KG1 (cell line): ENCODE data around the gene GPR39.

Experiments used
- DNase-seq: peaks from one replicate; lab custom pipeline; 2025; lab: John Stamatoyannopoulos, UW

GPR39 gene

DNA sequence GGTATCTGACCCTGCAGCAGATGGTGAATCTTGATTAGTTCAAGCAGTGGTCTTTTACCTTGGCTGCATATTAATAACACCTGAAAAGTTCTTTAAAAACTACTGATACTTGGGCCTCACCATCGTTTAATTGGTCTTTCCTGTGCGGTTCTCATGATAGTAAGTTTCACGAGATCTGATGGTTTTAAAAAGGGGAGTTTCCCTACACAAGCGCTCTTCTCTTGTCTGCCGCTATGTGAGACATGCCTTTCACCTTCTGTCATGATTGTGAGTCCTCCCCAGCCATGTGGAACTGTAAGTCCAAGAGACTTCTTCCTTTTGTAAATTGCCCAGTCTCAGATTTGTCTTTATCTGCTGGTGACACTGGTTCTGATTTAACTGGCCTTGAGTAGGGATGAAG lies 151.1 kb downstream of the GPR39 start:
- DNase-seq: no peak

DNA sequence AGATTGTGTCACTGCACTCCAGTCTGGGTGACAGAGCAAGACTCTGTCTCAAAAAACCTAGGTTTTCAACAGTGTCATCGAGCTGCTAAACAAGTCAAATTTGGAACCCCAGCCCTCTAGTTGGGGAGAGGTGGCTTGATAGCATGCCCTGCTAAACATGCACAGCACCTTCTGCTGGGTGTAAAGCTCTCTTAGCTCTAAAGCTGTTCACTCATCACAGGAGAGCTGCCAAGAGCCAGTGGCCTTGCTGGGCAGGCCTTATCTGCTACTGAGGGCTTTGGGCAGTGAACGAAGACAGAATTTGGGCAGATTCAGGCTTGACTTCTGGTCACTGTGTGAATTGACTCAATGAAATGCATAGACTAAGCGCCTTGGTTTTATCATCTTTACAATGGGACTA lies 152.1 kb downstream of the GPR39 start:
- DNase-seq: no peak

DNA sequence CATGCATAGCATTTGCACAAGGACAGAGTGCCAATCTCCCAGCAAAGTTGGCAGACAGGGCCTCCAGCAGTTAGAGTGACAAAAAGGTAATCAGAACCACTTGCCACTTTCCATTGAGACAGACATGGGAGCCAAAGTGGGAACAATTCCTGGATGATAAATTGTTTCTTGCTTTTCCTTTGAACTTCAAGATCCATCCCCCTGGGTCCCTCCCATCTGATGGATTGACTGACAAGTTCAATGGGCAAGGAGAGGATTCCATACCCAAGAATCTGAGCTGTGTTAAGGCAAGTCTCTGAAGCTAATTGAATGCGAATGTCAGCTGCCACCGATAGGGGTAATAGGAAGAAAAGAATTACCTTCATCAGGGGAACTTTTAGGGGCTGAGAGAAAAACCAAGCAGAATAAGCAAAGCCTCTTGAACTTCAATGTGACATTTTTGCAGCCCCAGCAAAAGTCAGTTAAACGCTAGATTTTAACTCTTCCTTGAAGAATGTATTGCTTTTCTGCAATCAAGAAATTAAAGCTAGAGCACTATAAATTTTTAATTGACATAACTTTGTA lies 156.9 kb downstream of the GPR39 start:
- DNase-seq: no peak

DNA sequence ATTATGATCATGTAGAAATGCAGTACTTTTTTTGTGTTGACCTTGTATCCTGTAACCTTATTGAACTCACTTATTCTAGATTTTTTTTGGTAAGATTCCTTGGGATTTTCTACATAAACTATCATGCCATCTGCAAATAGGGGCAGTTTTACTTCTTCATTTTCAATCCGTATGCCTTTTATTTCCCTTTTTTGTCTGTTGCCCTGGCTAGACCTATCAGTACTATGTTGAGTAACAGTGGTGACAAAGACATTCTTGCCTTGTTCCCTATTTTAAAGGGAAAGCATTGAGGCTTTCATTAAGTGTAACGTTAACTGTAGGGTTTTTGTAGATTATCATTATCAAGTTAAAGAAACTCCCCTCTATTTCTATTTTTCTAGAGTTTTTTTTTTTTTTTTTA lies 161.1 kb downstream of the GPR39 start:
- peak; percentile 2 for DNase-seq

DNA sequence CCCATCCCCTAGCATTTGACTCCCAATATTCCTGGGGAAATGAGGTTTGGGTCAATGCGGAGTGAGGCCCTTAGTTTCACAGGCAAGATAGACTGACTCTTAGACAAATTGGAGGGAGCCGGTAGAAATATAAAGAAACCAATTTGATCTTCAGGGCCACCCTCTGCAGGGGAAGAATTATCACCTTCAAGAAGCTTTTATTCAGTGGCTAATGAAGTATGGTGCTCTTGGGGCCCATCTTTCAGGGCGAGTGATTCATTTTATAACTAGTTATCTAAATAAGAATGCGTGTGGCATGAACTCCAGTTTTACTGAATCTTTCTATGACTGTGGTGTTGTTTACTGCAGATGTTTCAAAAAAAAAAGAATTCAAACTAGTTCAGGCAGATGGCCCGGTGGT lies 165.0 kb downstream of the GPR39 start:
- DNase-seq: no peak

- no peak for DNase-seq
These were observed 165.6 kb downstream of the GPR39 start for GRCh38 chr2:132581991-132582738.

- no peak for DNase-seq
These were observed 167.2 kb downstream of the GPR39 start for GRCh38 chr2:132583666-132584360.

- no peak for DNase-seq
These were observed 168.6 kb downstream of the GPR39 start for GRCh38 chr2:132584976-132585817.

- DNase-seq: no peak
These were observed 169.5 kb downstream of the GPR39 start for GRCh38 chr2:132586101-132586511.

DNA sequence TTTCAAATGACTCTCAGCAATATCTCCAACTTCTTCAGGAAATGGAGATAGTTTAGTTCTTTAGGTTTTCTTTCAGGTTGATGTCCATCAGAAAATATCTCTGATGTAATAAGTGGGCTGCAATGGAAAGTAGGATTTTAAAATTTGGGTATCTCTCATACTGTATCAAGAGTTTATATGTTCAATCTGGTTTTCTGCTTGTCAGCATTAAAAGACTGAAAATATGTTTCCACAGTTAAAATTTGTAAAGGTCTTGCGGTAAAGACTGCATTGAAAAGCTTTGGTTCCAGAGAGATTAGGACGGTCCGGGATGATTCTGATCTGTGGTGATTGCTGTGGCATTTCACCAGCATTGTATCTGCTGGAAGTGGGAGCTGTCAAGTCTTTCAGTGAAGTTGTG lies 170.2 kb downstream of the GPR39 start:
- no peak for DNase-seq

GRCh38 chr2:132588576-132588975 lies 172.0 kb downstream of the GPR39 start:
- no peak for DNase-seq

DNA sequence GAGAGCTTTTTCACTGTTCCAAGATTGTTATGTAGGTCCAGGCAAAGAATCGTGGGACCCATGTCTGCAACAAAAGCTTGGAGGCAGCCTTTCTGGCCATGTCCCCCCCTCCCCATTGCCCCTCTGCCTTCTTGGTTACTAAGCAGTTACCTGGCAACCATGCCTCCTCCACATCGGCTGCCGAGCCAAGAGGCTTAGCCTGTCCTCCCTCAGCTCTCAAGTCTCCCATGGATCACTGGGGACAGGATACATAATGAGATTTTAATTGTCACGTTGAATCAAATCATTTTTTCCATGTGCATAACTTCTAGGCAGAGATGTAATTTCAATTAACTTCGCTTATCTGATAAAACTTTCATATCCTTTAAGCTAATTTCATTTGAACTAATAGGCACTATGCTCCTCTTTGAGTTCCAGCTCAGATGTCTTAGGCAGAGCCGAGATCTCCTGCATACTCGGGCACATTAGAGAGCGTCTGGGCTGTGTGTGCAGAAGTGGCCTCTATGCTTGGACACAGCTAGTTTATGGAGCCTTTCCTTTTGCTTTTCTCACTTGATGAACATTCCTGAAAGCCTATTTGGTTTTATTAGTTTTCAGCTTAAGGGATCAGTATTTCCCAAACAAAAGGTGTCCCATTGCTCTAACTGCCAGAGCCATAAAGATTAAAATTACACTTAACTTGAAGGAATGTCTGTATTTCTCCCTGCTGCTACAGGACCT lies 172.7 kb downstream of the GPR39 start:
- DNase-seq: no peak

DNA sequence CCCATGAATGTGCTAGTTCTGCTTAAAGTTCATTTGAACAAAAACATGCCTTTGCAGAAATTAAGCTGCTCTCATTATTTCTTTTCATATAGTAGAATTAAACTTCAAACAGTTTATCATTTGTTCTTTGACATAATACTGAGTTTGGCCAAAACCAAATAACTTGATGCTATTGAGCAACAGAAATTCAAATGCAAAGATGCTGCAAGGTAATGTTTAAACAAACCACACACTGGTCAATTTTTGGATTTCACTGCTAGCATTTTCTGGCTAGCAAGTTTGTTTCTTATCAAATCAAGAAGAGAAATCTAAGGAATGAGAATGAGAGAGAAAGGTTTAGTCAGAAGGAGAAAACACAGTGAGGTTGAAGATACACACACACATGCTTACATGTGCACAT lies 173.4 kb downstream of the GPR39 start:
- DNase-seq: no peak

DNA sequence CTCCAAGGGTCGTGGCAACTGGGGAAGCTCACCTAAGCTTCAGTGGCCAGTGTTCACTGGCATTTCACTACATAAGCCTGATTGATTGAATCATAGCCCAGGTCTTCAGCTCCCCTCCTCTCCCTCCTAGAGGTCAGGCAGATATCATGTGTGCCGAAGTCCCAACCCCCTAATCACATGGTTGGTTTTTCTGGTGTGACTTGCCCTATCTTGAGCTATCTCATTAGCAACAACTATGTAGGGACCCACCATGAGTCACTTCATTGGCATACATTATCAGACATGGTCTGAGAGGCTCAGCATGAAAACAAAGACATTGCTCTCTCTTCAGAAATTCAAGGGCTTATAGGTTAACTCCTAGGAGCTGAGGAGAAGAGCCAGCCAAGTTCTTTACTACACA lies 176.6 kb downstream of the GPR39 start:
- DNase-seq: no peak

DNA sequence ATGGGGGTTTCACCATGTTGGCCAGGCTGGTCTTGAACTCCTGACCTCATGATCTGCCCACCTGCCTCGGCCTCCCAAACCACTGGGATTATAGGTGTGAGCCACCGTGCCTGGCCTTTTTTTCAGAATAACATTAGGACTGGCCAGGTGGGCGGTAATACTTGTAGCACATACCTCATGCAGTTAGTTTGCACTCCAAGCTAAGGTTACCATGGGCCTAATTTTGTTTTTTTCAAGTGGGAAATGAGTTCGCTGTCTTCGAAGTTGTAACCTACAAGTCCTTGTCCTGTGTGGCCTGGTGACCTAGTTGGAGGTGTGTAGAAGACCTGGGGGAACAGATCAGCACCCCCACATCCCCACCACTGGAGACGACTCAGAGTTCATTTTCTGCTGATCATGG lies 178.6 kb downstream of the GPR39 start:
- no peak for DNase-seq

- DNase-seq: no peak
These were observed 179.1 kb downstream of the GPR39 start for GRCh38 chr2:132595693-132596092.

- DNase-seq: no peak
These were observed 180.6 kb downstream of the GPR39 start for GRCh38 chr2:132597166-132597565.

- DNase-seq: no peak
These were observed 181.2 kb downstream of the GPR39 start for GRCh38 chr2:132597831-132598230.

DNA sequence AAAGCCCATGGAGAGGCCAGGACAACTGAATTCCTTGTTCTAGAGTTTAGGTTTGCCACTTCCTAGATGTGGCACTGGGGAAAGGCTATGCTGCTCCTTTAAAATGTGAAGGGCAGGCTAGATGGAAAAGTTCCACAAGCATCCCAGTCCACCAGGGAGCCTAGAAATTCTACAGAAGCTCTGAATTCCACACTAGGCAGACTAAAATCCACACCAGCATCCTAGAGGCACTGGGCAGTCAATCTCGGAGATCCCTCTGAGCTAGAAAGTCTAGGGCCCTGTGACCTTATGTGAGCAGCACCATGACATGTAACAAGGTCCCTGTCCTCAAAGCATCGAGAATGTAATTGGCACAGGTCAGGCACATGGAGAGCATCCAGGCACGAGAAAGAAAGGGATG lies 181.9 kb downstream of the GPR39 start:
- DNase-seq: no peak

DNA sequence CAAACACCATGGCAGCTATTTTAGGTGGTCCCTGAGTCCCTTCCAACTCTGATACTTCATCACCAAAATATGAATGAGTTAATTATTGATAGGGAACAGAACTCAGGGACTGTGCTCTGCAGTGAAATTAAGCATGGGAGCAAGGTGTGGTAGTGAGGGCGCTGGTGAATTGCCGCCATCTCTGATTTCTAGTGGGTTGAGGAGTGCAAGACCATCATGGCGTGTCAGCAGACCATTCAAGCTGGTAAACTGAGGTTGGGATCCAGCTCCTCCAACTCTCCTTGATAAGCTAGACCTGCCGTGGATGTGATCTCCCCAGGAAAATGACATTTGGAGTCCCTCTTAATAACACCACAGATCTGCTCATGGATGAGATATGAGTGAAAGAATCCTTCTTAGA lies 183.0 kb downstream of the GPR39 start:
- DNase-seq: no peak

- no peak for DNase-seq
These were observed 188.0 kb downstream of the GPR39 start for GRCh38 chr2:132604561-132604960.
